SK-N-SH (cell line): ENCODE data around the gene PTPN13.

Experiments
- CTCF ChIP-seq: fragments of 200-600 bp; sonication (generic); IDR thresholded peaks from 2 replicates; pipeline ENCODE4 v1.6.1; 2017; ENCODE audit warnings: antibody characterized with exemption, mild to moderate bottlenecking, moderate library complexity
- ELF1 ChIP-seq: IDR thresholded peaks from 2 replicates; pipeline ENCODE4 v1.4.0; 2012
- EP300 ChIP-seq, 2 experiments: IDR thresholded peaks; 2 replicates each; pipeline versions ENCODE4 v1.4.0 to v1.6.1; 2012; ENCODE audit warnings: borderline replicate concordance in 1 of 2, low read depth in 1 of 2, low read length in 1 of 2
- GABPA ChIP-seq: IDR thresholded peaks from 2 replicates; pipeline ENCODE4 v1.4.0; 2012; ENCODE audit warnings: low read depth, mild to moderate bottlenecking
- GATA2 ChIP-seq: sonication (generic); formaldehyde crosslinking; IDR thresholded peaks from 2 replicates; pipeline ENCODE4 v1.5.0; 2020; ENCODE audit warnings: mild to moderate bottlenecking, missing genetic modification reagents
- JUND ChIP-seq: IDR thresholded peaks from 2 replicates; pipeline ENCODE4 v1.4.0; 2012
- MAX ChIP-seq: IDR thresholded peaks from 2 replicates; pipeline ENCODE4 v1.4.0; 2012; ENCODE audit warnings: low read depth
- MEF2A ChIP-seq: IDR thresholded peaks from 2 replicates; pipeline ENCODE4 v1.4.0; 2012; ENCODE audit warnings: low read depth, borderline replicate concordance
- POLR2AphosphoS5 ChIP-seq: IDR thresholded peaks from 2 replicates; pipeline ENCODE4 v1.6.1; 2012; ENCODE audit warnings: low read depth, low read length
- RAD21 ChIP-seq: IDR thresholded peaks from 2 replicates; pipeline ENCODE4 v1.6.1; 2012; ENCODE audit warnings: mild to moderate bottlenecking, low read length
- RCOR1 ChIP-seq: fragments of 150-350 bp; IDR thresholded peaks from 2 replicates; pipeline ENCODE4 v1.6.1; 2017; ENCODE audit warnings: antibody characterized with exemption, low read length
- REST ChIP-seq: IDR thresholded peaks from 2 replicates; pipeline ENCODE4 v1.6.1; 2012; ENCODE audit warnings: mild to moderate bottlenecking, low read depth, low read length, moderate library complexity
- RFX5 ChIP-seq: IDR thresholded peaks from 2 replicates; pipeline ENCODE4 v1.6.1; 2012; ENCODE audit warnings: mild to moderate bottlenecking, improper control_type of control experiment, low read length
- USF2 ChIP-seq: fragments of 150-350 bp; IDR thresholded peaks from 2 replicates; pipeline ENCODE4 v1.6.1; 2017; ENCODE audit warnings: antibody characterized with exemption, low read length, low read depth, borderline replicate concordance

GRCh38 chr4:86675548-86675947, 81.4 kb downstream of the PTPN13 start:
- no peak for TF ChIP-seq REST
- TF ChIP-seq CTCF: no peak
- TF ChIP-seq RAD21: no peak
- TF ChIP-seq USF2: no peak
- no peak for TF ChIP-seq POLR2AphosphoS5
- no peak for TF ChIP-seq MAX
- no peak for TF ChIP-seq GABPA
- no peak for TF ChIP-seq GATA2 (CRISPR knock-in tag)
- TF ChIP-seq EP300 (IDR thresholded peaks at IDR 0.05; ENCODE audit: borderline replicate concordance in 1 of 2, low read depth in 1 of 2, low read length in 1 of 2): no peak
- TF ChIP-seq ELF1: no peak
- no peak for TF ChIP-seq RCOR1
- TF ChIP-seq JUND: no peak
- TF ChIP-seq MEF2A: no peak
- TF ChIP-seq RFX5: no peak
